CD4-positive, alpha-beta T cell (primary cell): ENCODE data around the gene SKIC8. TPM values are rescaled to one million over a fixed set of nuclear protein-coding genes. Genes with fewer than 3 reads are reported as not detected.

Source experiments
- ATAC-seq: fragments of 200-7000 bp; cut with Tn5 transposase; one replicate; pipeline ENCODE4 v1.10.0; 2022; ENCODE audit warnings: mild to moderate bottlenecking; ENCODE audit not compliant: poor library complexity
- CTCF ChIA-PET: fragments of 350-600 bp; sonication (Branson Sonifier 250); formaldehyde crosslinking; loops from one replicate; lab custom pipeline; 2021; ENCODE audit warnings: antibody characterized with exemption, inconsistent platforms; lab: Charles Lee
- POLR2A ChIA-PET: fragments of 350-600 bp; sonication (Branson Sonifier 250); formaldehyde crosslinking; loops from one replicate; lab custom pipeline; 2021; ENCODE audit warnings: antibody characterized with exemption, inconsistent platforms; lab: Charles Lee
- DNase-seq, 14 experiments: peaks; one replicate each; pipeline ENCODE4 v3.0.0-alpha.2; 2013 to 2020; ENCODE audit warnings: mixed read lengths in 2 of 14
- H3K27ac ChIP-seq, 2 donors: one replicate each; pipeline versions ENCODE4 v1.5.1 to v1.7.0; 2013; ENCODE audit warnings: low read length in 2 of 2, low read depth in 1 of 2, mild to moderate bottlenecking in 1 of 2
- H3K27me3 ChIP-seq, 2 experiments: 1 replicate in 1 of 2; 2 replicates in 1 of 2; pipeline versions ENCODE4 v1.6.1 to v1.7.0; 2013; ENCODE audit warnings: low read length in 2 of 2, control low read depth in 1 of 2, mild to moderate bottlenecking in 1 of 2, moderate library complexity in 1 of 2; ENCODE audit not compliant: insufficient read depth in 2 of 2, control insufficient read depth in 1 of 2
- H3K36me3 ChIP-seq: one replicate; pipeline ENCODE4 v1.6.1; 2013; ENCODE audit warnings: low read length, control low read depth; ENCODE audit not compliant: insufficient read depth
- H3K4me1 ChIP-seq: one replicate; pipeline ENCODE4 v1.6.1; 2013; ENCODE audit warnings: low read length, control low read depth; ENCODE audit not compliant: insufficient read depth
- H3K4me3 ChIP-seq: one replicate; pipeline ENCODE4 v1.5.1; 2013; ENCODE audit warnings: mild to moderate bottlenecking, low read length, moderate library complexity
- H3K9me3 ChIP-seq, 2 experiments: 1 replicate in 1 of 2; 2 replicates in 1 of 2; pipeline versions ENCODE4 v1.6.1 to v1.7.0; 2013; ENCODE audit warnings: low read length in 2 of 2, mild to moderate bottlenecking in 2 of 2, control low read depth in 1 of 2, moderate library complexity in 1 of 2; ENCODE audit not compliant: control insufficient read depth in 1 of 2, insufficient read depth in 1 of 2
- H3K27ac Mint-ChIP-seq: one replicate; pipeline ENCODE4 v1.8.0; 2020; ENCODE audit warnings: mixed read lengths
- H3K27me3 Mint-ChIP-seq: one replicate; pipeline ENCODE4 v1.8.0; 2021; ENCODE audit warnings: mixed read lengths
- H3K36me3 Mint-ChIP-seq: one replicate; pipeline ENCODE4 v1.8.0; 2021; ENCODE audit warnings: low read depth, mixed read lengths
- H3K4me1 Mint-ChIP-seq: one replicate; pipeline ENCODE4 v1.8.0; 2021; ENCODE audit warnings: low read depth, mixed read lengths
- H3K4me3 Mint-ChIP-seq: one replicate; pipeline ENCODE4 v1.8.0; 2020; ENCODE audit warnings: mild to moderate bottlenecking, mixed read lengths
- H3K9me3 Mint-ChIP-seq: one replicate; pipeline ENCODE4 v1.8.0; 2020; ENCODE audit warnings: mixed read lengths
- intact Hi-C, 2 experiments: fragments of 100-400 bp; cut with DNase I in 1 of 2; cut with micrococcal nuclease in 1 of 2; formaldehyde crosslinking; loops; one replicate each; pipeline versions ENCODE4 v1.15.1 to v1.9.0; 2023 to 2025; cut with DNase I, micrococcal nuclease
- total RNA-seq, 174 experiments: library from RNA in 2 of 174; stranded (reverse) in 2 of 174; gene quantifications; one replicate each; pipeline ENCODE4 v1.2.3 and lab custom pipeline; 2021 to 2026
- TF ChIP-seq, protein P1 (sequence below): fragments of 200-600 bp; IDR thresholded peaks from one replicate; pipeline ENCODE4 v1.8.0; 2022; ENCODE audit warnings: antibody characterized with exemption, mild to moderate bottlenecking

The SKIC8 gene
- total RNA-seq, 2 experiments from 2014 or later: 13.3 to 16.7 TPM

DNA sequence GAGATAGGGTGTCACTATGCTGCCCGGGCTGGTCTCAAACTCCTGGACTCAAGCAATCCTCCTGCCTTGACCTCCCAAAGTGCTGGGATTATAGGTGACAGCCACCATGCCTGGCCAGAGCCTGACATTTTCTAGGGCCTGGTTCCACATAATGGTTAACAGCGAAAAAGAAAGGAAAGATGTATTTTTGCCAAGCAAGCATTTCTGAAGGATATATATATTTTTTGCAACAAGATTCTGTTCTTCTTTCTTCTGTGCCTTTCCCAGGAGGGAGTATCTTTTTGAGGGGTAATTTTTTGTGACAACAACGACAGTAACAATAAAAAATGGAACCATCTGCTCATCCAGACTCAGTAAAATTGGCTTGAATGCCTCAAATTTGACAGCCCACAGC lies 43.4 kb downstream of the SKIC8 start:
- Histone ChIP-seq H3K4me3 (no peak overlapping the region), H3K9me3 (no peaks in the 10 kb centered on the region), H3K27me3 (no peaks in the 10 kb centered on the region), H3K36me3 (no peaks in the 10 kb centered on the region), H3K4me1 (no peaks in the 10 kb centered on the region), H3K27ac (no peak overlapping the region)
- TF ChIP-seq, protein P1, sequence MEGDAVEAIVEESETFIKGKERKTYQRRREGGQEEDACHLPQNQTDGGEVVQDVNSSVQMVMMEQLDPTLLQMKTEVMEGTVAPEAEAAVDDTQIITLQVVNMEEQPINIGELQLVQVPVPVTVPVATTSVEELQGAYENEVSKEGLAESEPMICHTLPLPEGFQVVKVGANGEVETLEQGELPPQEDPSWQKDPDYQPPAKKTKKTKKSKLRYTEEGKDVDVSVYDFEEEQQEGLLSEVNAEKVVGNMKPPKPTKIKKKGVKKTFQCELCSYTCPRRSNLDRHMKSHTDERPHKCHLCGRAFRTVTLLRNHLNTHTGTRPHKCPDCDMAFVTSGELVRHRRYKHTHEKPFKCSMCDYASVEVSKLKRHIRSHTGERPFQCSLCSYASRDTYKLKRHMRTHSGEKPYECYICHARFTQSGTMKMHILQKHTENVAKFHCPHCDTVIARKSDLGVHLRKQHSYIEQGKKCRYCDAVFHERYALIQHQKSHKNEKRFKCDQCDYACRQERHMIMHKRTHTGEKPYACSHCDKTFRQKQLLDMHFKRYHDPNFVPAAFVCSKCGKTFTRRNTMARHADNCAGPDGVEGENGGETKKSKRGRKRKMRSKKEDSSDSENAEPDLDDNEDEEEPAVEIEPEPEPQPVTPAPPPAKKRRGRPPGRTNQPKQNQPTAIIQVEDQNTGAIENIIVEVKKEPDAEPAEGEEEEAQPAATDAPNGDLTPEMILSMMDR: no peak
- ChIA-PET CTCF (no interaction called here), POLR2A (no interaction called here)
- intact Hi-C loops: no loop called here
- no peak for ATAC-seq
- Mint-ChIP-seq H3K36me3 (no peaks in the 10 kb centered on the region), H3K27ac (no peak overlapping the region), H3K9me3 (no peaks in the 10 kb centered on the region), H3K27me3 (no peaks in the 10 kb centered on the region), H3K4me1 (no peaks in the 10 kb centered on the region), H3K4me3 (no peak overlapping the region)
- no peak for DNase-seq

DNA sequence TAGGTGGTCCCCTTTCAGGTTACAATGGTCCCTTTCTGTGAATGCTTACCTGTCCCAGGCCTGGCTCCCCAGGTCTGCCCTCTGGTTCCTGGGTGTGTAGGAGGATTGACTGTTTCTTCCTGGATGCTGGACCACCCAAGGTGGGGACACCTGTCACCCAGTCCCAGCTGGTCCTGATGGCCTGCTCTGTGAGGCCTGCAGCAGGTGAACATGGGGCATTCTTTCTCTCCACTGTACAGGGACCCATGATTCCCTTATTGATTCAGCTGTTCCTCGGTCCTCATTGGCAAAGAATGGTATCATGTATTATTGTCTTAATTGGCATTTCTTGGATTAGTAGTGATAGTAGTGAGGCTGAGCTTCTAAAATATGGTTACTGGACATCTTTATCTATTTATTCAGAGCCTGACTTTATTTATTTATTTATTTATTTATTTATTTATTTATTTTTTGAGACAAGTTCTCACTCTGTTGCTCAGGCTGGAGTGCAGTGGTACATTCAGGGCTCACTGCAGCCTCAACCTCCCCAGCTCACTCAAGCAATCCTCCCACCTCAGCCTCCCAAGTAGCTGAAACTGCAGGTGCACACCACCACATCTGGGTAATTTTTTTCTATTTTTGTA lies 43.9 kb downstream of the SKIC8 start:
- ATAC-seq: no peak
- TF ChIP-seq, protein P1: no peak
- no peaks in the 10 kb centered on the region for H3K36me3 Mint-ChIP-seq
- DNase-seq: no peak
- no peaks in the 10 kb centered on the region for H3K36me3 ChIP-seq
- no peaks in the 10 kb centered on the region for H3K9me3 Mint-ChIP-seq
- intact Hi-C loops: no loop called here
- no peak overlapping the region for H3K27ac ChIP-seq
- H3K27ac Mint-ChIP-seq: no peak overlapping the region
- H3K27me3 Mint-ChIP-seq: no peaks in the 10 kb centered on the region
- H3K27me3 ChIP-seq: no peaks in the 10 kb centered on the region
- H3K9me3 ChIP-seq: no peaks in the 10 kb centered on the region
- CTCF ChIA-PET: no interaction called here
- H3K4me3 Mint-ChIP-seq: no peak overlapping the region
- no peak overlapping the region for H3K4me3 ChIP-seq
- no peaks in the 10 kb centered on the region for H3K4me1 ChIP-seq
- no peaks in the 10 kb centered on the region for H3K4me1 Mint-ChIP-seq
- POLR2A ChIA-PET: no interaction called here

DNA sequence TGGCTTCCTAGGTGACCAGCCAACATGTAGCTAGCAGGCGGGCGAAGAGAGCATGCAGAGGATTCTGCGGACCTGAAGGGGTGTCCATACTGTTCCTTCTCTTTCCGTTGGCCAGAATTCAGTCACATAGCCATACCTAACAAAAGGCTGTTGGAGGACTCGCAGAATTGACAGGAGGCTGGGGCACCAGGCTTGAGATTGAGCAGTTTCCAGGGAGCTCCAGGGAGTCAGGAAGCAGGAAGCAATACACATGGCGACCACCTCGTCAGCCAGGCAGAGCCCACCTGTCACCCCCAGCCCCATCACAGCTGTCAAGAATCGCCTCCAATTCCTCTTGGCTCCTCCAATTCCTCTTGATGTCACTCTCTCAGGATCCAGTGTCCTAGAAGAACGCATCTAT lies 48.3 kb downstream of the SKIC8 start:
- ATAC-seq (no peak), DNase-seq (no peak)
- H3K27ac Mint-ChIP-seq: no peak overlapping the region
- CTCF ChIA-PET: interaction anchor here (0.6 to 0.9 kb wide), 2 partner anchors 8 to 11 kb away, joined by 3 read pairs; no protein-coding TSS in a partner anchor
- Histone ChIP-seq H3K4me3 (no peak overlapping the region), H3K27me3 (no peaks in the 10 kb centered on the region), H3K9me3 (no peaks in the 10 kb centered on the region), H3K36me3 (no peaks in the 10 kb centered on the region), H3K27ac (no peak overlapping the region), H3K4me1 (no peaks in the 10 kb centered on the region)
- POLR2A ChIA-PET: no interaction called here
- no peak overlapping the region for H3K4me3 Mint-ChIP-seq
- H3K9me3 Mint-ChIP-seq: no peaks in the 10 kb centered on the region
- no peaks in the 10 kb centered on the region for H3K36me3 Mint-ChIP-seq
- no peaks in the 10 kb centered on the region for H3K27me3 Mint-ChIP-seq
- H3K4me1 Mint-ChIP-seq: no peaks in the 10 kb centered on the region
- TF ChIP-seq, protein P1: no peak
- intact Hi-C loops: no loop called here
